Calu3 (cell line): ENCODE data around the gene CEP41. TPM values are rescaled to one million over a fixed set of nuclear protein-coding genes. Genes with fewer than 3 reads are reported as not detected.

Experiments
- BruUV-seq: library from RNA; stranded (reverse); fragments of 400-500 nt; replicated peaks from 2 replicates; lab custom pipeline; 2021; lab: Mats Ljungman, UMichigan
- CTCF ChIA-PET: fragments of 300-600 bp; sonication (Branson Sonifier 250); formaldehyde crosslinking; loops from one replicate; lab custom pipeline; 2022; ENCODE audit warnings: antibody characterized with exemption; lab: Charles Lee
- DNase-seq: peaks from one replicate; pipeline ENCODE4 v3.0.0; 2022
- H3K27ac Mint-ChIP-seq: one replicate; pipeline ENCODE4 v1.8.0; 2022; ENCODE audit warnings: mixed read lengths; ENCODE audit not compliant: unreplicated experiment
- H3K27me3 Mint-ChIP-seq: one replicate; pipeline ENCODE4 v1.8.0; 2022; ENCODE audit warnings: mixed read lengths; ENCODE audit not compliant: unreplicated experiment
- H3K36me3 Mint-ChIP-seq: one replicate; pipeline ENCODE4 v1.8.0; 2022; ENCODE audit warnings: mild to moderate bottlenecking, moderate library complexity, mixed read lengths; ENCODE audit not compliant: insufficient read depth, unreplicated experiment
- H3K4me1 Mint-ChIP-seq: one replicate; pipeline ENCODE4 v1.8.0; 2022; ENCODE audit warnings: mild to moderate bottlenecking, low read depth, mixed read lengths; ENCODE audit not compliant: unreplicated experiment
- H3K4me3 Mint-ChIP-seq: one replicate; pipeline ENCODE4 v1.8.0; 2022; ENCODE audit warnings: mild to moderate bottlenecking, low read depth, moderate library complexity, mixed read lengths; ENCODE audit not compliant: unreplicated experiment
- H3K9me3 Mint-ChIP-seq: one replicate; pipeline ENCODE4 v1.8.0; 2022; ENCODE audit warnings: low read depth, mixed read lengths; ENCODE audit not compliant: unreplicated experiment
- CTCF ChIP-seq: fragments of 200-600 bp; IDR thresholded peaks from one replicate; pipeline ENCODE4 v1.8.0; 2022; ENCODE audit warnings: antibody characterized with exemption; ENCODE audit not compliant: unreplicated experiment
- intact Hi-C: fragments of 100-400 bp; cut with micrococcal nuclease; formaldehyde crosslinking; loops from one replicate; pipeline ENCODE4 v1.10.0; 2022; ENCODE audit not compliant: unreplicated experiment
- total RNA-seq: library from RNA; stranded (reverse); gene quantifications from 2 replicates; pipeline ENCODE4 v1.2.3, GENCODE V29; 2022

Gene CEP41
- total RNA-seq, 1 experiment from 2014 or later = 21.6 TPM

- H3K27me3 Mint-ChIP-seq = no peaks in the 10 kb centered on the region
- intact Hi-C loops = no loop called here
- no peaks in the 10 kb centered on the region for H3K36me3 Mint-ChIP-seq
- H3K4me1 Mint-ChIP-seq = peaks cover 18% of the 10 kb centered on the region
- no peak for TF ChIP-seq CTCF
- no peak overlapping the region for H3K27ac Mint-ChIP-seq
- DNase-seq = no peak
- CTCF ChIA-PET = no interaction called here
- H3K9me3 Mint-ChIP-seq = peaks cover 7% of the 10 kb centered on the region
- no peak overlapping the region for H3K4me3 Mint-ChIP-seq
- BruUV-seq = no TSS peak
Measured at GRCh38 chr7:130362251-130362816, 78.5 kb downstream of the CEP41 start.

DNA sequence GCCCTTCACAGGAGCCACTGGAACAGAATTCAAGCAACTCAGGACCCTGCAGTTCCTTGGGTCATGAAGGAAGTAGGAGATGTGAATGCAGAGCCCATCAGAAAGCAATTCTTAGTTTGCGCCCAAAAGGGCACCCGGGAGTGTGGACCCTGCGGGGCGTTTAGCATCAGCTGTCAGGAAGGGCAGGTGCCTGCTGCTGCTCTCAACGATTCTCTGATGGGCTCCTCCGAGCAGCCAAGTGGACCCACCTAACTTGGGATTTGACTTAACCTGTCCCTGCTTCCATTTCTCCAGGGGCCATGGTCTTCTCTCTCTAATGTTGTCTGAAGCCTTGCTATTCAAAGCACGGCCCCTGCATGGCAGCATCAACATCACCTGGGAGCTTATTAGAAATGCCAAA lies 79.1 kb downstream of the CEP41 start:
- peaks cover 25% of the 10 kb centered on the region for H3K4me1 Mint-ChIP-seq
- no TSS peak for BruUV-seq
- no peak overlapping the region for H3K4me3 Mint-ChIP-seq

GRCh38 chr7:130360518-130360917 lies 80.3 kb downstream of the CEP41 start:
- peaks cover 7% of the 10 kb centered on the region for H3K9me3 Mint-ChIP-seq
- no peak for DNase-seq
- no peaks in the 10 kb centered on the region for H3K27me3 Mint-ChIP-seq
- no peak for TF ChIP-seq CTCF
- H3K4me3 Mint-ChIP-seq = no peak overlapping the region
- CTCF ChIA-PET = no interaction called here
- H3K4me1 Mint-ChIP-seq = peaks cover 35% of the 10 kb centered on the region
- intact Hi-C loops = no loop called here
- BruUV-seq = no TSS peak
- no peak overlapping the region for H3K27ac Mint-ChIP-seq
- H3K36me3 Mint-ChIP-seq = peaks cover 6% of the 10 kb centered on the region

More for the DNA sequence above, 79.1 kb downstream of the CEP41 start:
- Mint-ChIP-seq H3K36me3 (peaks cover 6% of the 10 kb centered on the region), H3K9me3 (peaks cover 7% of the 10 kb centered on the region), H3K27me3 (no peaks in the 10 kb centered on the region), H3K27ac (no peak overlapping the region)
- TF ChIP-seq CTCF = no peak
- intact Hi-C loops = no loop called here
- CTCF ChIA-PET = no interaction called here
- DNase-seq = no peak

DNA sequence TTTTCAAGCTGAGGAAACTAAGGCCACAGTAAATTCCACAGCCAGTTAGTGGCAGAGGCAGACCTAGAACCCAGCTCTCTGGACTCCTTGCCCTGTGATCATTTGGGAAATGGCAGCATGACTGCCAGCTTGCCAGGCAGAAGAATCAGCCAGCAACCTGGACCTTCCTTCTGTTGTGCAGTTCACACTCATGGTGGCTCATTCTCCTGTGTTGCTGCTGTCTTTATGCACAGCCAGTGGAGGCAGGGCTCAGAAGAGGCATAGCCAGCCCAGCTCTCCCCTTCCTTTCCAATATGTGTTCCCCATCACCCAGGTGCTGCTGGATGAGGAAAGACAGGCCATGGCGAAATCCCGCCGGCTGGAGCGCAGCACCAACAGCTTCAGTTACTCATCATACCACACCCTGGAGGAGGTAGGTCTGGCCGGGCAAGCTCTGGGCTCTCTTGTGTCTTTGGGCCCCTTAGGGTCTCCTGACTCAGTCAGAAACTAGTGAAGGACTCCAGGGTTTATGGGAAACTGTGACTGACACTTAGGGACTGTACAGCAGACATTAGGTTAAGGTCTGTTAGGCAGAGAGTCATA lies 81.4 kb downstream of the CEP41 start:
- H3K27ac Mint-ChIP-seq = no peak overlapping the region
- no TSS peak for BruUV-seq
- no peak for TF ChIP-seq CTCF
- intact Hi-C loops = no loop called here
- DNase-seq = no peak
- CTCF ChIA-PET = no interaction called here
- peaks cover 7% of the 10 kb centered on the region for H3K9me3 Mint-ChIP-seq
- H3K4me3 Mint-ChIP-seq = no peak overlapping the region
- H3K36me3 Mint-ChIP-seq = peaks cover 6% of the 10 kb centered on the region
- H3K27me3 Mint-ChIP-seq = no peaks in the 10 kb centered on the region
- peaks cover 40% of the 10 kb centered on the region for H3K4me1 Mint-ChIP-seq
